ENCODE data around the gene METTL6. TPM values are rescaled to one million over a fixed set of nuclear protein-coding genes. Genes with fewer than 3 reads are reported as not detected.
"Not testable (repeated sequence)": the region's sequence is repeated elsewhere in the genome, so short reads cannot be mapped to it uniquely, and the experiment has no call there.

METTL6 gene
- total RNA-seq, 1 donor from 2014 or later: 19.7 TPM

DNA sequence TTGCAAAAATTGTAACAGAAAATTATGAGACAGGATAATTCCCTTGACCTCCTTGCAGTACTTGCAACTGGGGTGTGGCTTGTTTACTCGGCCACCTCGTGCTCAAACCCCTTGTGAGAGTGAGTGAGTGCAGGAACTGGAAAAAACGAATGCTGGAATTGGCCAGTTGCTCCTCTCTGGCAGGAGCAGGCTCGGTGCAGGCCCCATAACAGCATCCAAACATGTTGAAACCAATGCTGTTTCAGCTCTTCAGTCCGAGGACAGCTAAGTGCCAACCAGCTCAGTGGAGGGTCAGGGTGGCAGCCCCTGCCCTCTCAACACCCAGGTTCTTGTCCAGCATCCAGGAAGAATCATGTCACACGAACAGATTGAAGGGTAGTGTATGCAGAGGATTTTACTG, 36.9 kb downstream of the METTL6 start:
- Mint-ChIP-seq H3K36me3 (ENCODE audit: low read depth) (peaks cover 4% of the 10 kb centered on the region), H3K9me3 (ENCODE audit: low read depth) (peaks cover 20% of the 10 kb centered on the region), H3K27ac (ENCODE audit: unreplicated experiment) (no peak overlapping the region), H3K27me3 (ENCODE audit: low read depth) (peaks cover 4% of the 10 kb centered on the region), H3K4me1 (ENCODE audit: low read depth) (no peaks in the 10 kb centered on the region), H3K4me3 (ENCODE audit: unreplicated experiment) (no peak overlapping the region)
- TF ChIP-seq, protein P1, sequence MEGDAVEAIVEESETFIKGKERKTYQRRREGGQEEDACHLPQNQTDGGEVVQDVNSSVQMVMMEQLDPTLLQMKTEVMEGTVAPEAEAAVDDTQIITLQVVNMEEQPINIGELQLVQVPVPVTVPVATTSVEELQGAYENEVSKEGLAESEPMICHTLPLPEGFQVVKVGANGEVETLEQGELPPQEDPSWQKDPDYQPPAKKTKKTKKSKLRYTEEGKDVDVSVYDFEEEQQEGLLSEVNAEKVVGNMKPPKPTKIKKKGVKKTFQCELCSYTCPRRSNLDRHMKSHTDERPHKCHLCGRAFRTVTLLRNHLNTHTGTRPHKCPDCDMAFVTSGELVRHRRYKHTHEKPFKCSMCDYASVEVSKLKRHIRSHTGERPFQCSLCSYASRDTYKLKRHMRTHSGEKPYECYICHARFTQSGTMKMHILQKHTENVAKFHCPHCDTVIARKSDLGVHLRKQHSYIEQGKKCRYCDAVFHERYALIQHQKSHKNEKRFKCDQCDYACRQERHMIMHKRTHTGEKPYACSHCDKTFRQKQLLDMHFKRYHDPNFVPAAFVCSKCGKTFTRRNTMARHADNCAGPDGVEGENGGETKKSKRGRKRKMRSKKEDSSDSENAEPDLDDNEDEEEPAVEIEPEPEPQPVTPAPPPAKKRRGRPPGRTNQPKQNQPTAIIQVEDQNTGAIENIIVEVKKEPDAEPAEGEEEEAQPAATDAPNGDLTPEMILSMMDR (IDR thresholded peaks at IDR 0.05): no peak
- DNase-seq (ENCODE audit: low spot score): no peak

DNA sequence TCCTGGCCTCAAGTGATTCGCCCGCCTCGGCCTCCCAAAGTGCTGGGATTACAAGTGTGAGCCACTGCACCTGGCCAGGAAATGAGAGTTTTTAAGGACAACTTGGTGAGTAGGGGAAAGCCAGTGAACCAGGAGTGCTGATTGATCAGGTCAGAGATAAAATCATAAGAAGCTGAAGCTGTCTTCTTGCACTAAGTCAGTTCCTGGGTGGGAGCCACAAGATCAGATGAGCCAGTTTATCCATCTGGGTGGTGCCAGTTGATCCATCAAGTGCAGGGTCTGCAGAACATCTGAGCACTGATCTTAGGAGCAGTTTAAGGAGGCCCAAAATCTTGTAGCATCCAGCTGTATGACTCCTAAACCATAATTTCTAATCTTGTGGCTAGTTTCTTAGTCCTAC, 39.0 kb downstream of the METTL6 start:
- not testable (repeated sequence) for H3K4me3 Mint-ChIP-seq (ENCODE audit: unreplicated experiment)

DNA sequence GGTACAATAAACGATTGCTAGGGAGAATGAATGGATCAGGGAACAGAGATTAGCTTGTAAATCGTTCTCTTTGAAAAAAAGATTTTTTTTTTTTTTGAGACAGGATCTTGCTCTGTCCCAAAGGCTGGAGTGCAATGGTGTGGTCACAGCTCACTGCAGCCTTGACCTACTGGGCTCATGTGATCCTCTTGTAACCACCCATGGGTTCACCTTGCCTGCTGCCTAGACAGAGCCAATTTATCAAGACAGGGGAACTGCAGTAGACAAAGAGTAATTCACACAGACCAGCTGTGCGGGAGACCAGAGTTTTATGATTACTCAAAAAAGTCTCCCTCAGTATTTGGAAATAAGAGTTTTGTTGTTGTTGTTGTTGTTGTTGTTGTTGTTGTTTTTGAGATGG, 39.6 kb downstream of the METTL6 start:
- H3K27ac Mint-ChIP-seq (ENCODE audit: unreplicated experiment): no peak overlapping the region
- H3K36me3 Mint-ChIP-seq (ENCODE audit: low read depth): peaks cover 2% of the 10 kb centered on the region
- no peaks in the 10 kb centered on the region for H3K27me3 Mint-ChIP-seq (ENCODE audit: low read depth)
- H3K9me3 Mint-ChIP-seq (ENCODE audit: low read depth): peaks cover 12% of the 10 kb centered on the region
- no peak overlapping the region for H3K4me3 Mint-ChIP-seq (ENCODE audit: unreplicated experiment)
- no peak for DNase-seq (ENCODE audit: low spot score)
- TF ChIP-seq, protein P1 (IDR thresholded peaks at IDR 0.05): no peak
- peaks cover 8% of the 10 kb centered on the region for H3K4me1 Mint-ChIP-seq (ENCODE audit: low read depth)

More for the DNA sequence above, 39.0 kb downstream of the METTL6 start:
- H3K4me1 Mint-ChIP-seq (ENCODE audit: low read depth); H3K36me3 Mint-ChIP-seq (ENCODE audit: low read depth); DNase-seq (ENCODE audit: low spot score); H3K27me3 Mint-ChIP-seq (ENCODE audit: low read depth); H3K27ac Mint-ChIP-seq (ENCODE audit: unreplicated experiment): not testable (repeated sequence)
- H3K9me3 Mint-ChIP-seq (ENCODE audit: low read depth): peaks cover 15% of the 10 kb centered on the region

DNA sequence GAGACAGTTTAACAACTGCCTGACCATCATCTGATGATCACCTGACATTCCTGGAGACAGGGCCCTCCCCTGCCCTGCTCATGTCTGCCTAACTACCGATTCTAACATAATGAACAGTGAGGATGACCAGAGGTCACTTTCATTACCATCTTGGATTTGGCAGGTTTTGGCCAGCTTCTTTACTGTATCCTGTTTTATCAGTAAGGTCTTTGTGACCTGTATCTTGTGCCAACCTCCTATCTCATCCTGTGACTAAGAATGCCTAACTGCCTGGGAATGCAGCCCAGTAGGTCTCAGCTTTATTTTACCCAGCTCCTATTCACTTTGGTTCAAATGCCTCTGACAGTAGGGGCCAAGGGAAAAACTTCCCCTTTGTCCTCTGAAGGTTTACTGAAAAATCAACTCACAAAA, 40.2 kb downstream of the METTL6 start:
- no peak overlapping the region for H3K27ac Mint-ChIP-seq (ENCODE audit: unreplicated experiment)
- no peak overlapping the region for H3K4me3 Mint-ChIP-seq (ENCODE audit: unreplicated experiment)

DNA sequence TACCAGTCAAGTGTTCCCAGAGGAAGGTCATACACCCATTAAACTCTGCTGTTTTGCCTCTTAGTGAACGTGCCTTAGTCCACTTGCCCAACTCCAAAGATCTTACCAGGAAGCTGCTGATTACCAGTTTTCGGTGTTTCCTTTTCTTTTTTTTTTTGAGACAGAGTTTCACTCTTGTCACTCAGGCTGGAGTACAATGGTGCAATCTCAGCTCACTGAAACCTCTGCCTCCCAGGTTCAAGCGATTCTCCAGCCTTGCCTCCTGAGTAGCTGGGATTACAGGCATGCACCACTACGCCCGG, 40.7 kb downstream of the METTL6 start:
- H3K9me3 Mint-ChIP-seq (ENCODE audit: low read depth): peaks cover 12% of the 10 kb centered on the region
- H3K4me3 Mint-ChIP-seq (ENCODE audit: unreplicated experiment); H3K27ac Mint-ChIP-seq (ENCODE audit: unreplicated experiment); H3K36me3 Mint-ChIP-seq (ENCODE audit: low read depth); DNase-seq (ENCODE audit: low spot score); H3K4me1 Mint-ChIP-seq (ENCODE audit: low read depth); H3K27me3 Mint-ChIP-seq (ENCODE audit: low read depth): not testable (repeated sequence)

More for the DNA sequence above, 40.2 kb downstream of the METTL6 start:
- Mint-ChIP-seq H3K36me3 (ENCODE audit: low read depth) (peaks cover 2% of the 10 kb centered on the region), H3K4me1 (ENCODE audit: low read depth) (peaks cover 8% of the 10 kb centered on the region), H3K27me3 (ENCODE audit: low read depth) (no peaks in the 10 kb centered on the region), H3K9me3 (ENCODE audit: low read depth) (peaks cover 12% of the 10 kb centered on the region)
- TF ChIP-seq, protein P1 (IDR thresholded peaks at IDR 0.05): no peak
- DNase-seq (ENCODE audit: low spot score): no peak

DNA sequence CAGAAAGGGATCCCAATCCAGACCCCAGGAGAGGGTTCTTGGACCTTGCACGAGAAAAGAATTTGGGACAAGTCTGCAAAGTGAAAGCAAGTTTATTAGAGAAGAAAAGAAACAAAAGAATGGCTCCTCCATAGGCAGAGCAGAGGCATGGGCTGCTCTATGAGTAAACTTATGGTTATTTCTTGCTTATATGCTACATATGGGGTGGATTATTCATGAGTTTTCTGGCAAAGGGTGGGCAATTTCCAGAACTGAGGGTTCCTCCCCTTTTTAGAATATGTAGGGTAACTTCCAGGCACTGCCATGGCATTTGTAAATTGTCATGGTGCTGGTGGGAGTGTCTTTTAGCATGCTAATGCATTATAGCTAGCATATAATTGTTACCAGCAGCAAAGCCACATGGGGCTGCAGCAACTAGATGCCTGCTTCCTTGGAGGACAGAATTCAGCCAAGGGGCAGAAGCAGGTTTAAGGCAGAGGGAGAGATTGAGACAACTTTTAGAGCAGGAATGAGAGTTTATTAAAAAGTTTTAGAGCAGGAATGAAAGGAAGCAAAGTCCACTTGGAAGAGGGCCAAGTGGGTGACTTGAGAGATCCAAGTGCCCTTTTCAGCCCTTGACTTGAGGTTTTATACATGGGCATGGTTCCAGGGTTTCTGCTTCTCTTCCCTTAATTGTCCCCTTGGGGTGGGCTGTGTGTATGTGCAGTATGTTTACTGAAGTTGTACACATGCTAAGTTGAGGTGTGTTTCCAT, 41.3 kb downstream of the METTL6 start:
- no peaks in the 10 kb centered on the region for H3K27me3 Mint-ChIP-seq (ENCODE audit: low read depth)
- H3K27ac Mint-ChIP-seq (ENCODE audit: unreplicated experiment): no peak overlapping the region
- TF ChIP-seq, protein P1 (IDR thresholded peaks at IDR 0.05): no peak
- peaks cover 8% of the 10 kb centered on the region for H3K4me1 Mint-ChIP-seq (ENCODE audit: low read depth)
- peaks cover 12% of the 10 kb centered on the region for H3K9me3 Mint-ChIP-seq (ENCODE audit: low read depth)
- H3K36me3 Mint-ChIP-seq (ENCODE audit: low read depth): peaks cover 2% of the 10 kb centered on the region
- no peak overlapping the region for H3K4me3 Mint-ChIP-seq (ENCODE audit: unreplicated experiment)
- DNase-seq (ENCODE audit: low spot score): no peak

DNA sequence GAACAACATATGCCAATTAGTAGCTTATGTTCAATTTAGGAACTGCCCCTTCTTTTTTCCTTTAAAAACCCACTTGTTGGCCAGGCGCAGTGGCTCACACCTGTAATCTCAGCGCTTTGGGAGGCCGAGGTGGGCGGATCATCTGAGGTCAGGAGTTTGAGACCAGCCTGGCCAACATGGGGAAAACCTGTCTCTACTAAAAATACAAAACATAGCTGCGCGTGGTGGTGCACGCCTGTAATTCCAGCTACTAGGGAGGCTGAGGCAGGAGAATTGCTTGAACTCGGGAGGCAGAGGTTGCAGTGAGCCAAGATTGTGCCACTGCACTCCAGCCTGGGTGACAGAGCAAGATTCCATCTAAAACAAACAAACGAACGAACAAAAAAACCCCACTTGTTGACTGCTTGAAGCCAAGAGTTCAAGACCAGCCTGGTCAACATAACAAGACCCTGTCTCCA, 42.1 kb downstream of the METTL6 start:
- not testable (repeated sequence) for DNase-seq (ENCODE audit: low spot score); H3K36me3 Mint-ChIP-seq (ENCODE audit: low read depth); H3K27me3 Mint-ChIP-seq (ENCODE audit: low read depth); H3K27ac Mint-ChIP-seq (ENCODE audit: unreplicated experiment); H3K4me1 Mint-ChIP-seq (ENCODE audit: low read depth); H3K4me3 Mint-ChIP-seq (ENCODE audit: unreplicated experiment)
- H3K9me3 Mint-ChIP-seq (ENCODE audit: low read depth): peaks cover 12% of the 10 kb centered on the region

Measured in chondrocyte (in vitro differentiated cells).